ENCODE measurements around the gene PPP1R12A. TPM values are rescaled to one million over a fixed set of nuclear protein-coding genes. Genes with fewer than 3 reads are reported as not detected.

Gene PPP1R12A
- total and polyA plus RNA-seq, 9 of the 15 experiments (the other 6 are each of a cell fraction or from before 2014, with no cell fraction given) = 26.4 to 119 (median 53.3) TPM

DNA sequence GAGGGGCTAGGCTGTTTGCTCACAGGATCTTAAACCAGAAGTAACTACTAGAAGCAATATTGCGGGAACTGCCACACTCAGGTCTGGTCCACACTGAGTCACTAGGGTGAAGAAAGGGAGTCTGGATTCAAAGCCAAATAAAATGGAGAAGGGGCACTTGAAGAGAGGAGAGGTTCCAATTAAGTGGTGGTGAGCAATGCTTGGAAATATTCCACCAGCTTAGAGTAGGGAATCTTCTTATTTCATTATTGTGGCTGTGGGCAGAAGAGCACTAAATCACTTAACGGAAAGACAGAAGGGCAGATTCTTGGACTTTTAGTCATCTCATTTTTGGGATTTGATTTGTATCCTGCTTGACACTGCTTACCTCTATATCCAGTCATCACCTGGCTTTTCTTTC lies 48.6 kb upstream of the PPP1R12A start:
- in situ Hi-C loops (cut with MboI) = no loop called here
- Histone ChIP-seq H2AFZ (ENCODE audit: low read depth, low read length) (no peak overlapping the region), H3K9me1 (ENCODE audit: control insufficient read depth, insufficient read depth, low read length) (no peaks in the 10 kb centered on the region), H3K9ac (ENCODE audit: insufficient read depth in 1 of 2, low read depth in 2 of 2, low read length in 2 of 2) (no peak overlapping the region), H3K27me3 (ENCODE audit: control insufficient read depth in 2 of 2, insufficient read depth in 2 of 2, low read length in 2 of 2) (no peaks in the 10 kb centered on the region; a peak in 2 of 5 replicates), H4K20me1 (replicated peaks; ENCODE audit: control insufficient read depth, insufficient read depth, low read length) (no peaks in the 10 kb centered on the region), H3K27ac (ENCODE audit: extremely low read depth, low read depth, low read length) (no peak overlapping the region), H3K4me2 (ENCODE audit: insufficient read depth, low read length) (no peak overlapping the region), H3K4me1 (replicated peaks in 1 of 2; ENCODE audit: control insufficient read depth in 2 of 2, insufficient read depth in 2 of 2, low read length in 2 of 2) (no peaks in the 10 kb centered on the region), H3K9me3 (replicated peaks; ENCODE audit: control insufficient read depth, insufficient read depth, low read depth, low read length) (no peaks in the 10 kb centered on the region), H3K4me3 (no peak overlapping the region), H3K36me3 (ENCODE audit: control insufficient read depth, insufficient read depth, low read length) (no peaks in the 10 kb centered on the region), H3K79me2 (ENCODE audit: control insufficient read depth, insufficient read depth, low read length) (no peaks in the 10 kb centered on the region)
- ATAC-seq = no peak
- TF ChIP-seq, protein P1, sequence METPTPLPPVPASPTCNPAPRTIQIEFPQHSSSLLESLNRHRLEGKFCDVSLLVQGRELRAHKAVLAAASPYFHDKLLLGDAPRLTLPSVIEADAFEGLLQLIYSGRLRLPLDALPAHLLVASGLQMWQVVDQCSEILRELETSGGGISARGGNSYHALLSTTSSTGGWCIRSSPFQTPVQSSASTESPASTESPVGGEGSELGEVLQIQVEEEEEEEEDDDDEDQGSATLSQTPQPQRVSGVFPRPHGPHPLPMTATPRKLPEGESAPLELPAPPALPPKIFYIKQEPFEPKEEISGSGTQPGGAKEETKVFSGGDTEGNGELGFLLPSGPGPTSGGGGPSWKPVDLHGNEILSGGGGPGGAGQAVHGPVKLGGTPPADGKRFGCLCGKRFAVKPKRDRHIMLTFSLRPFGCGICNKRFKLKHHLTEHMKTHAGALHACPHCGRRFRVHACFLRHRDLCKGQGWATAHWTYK (CRISPR knock-in tag; IDR thresholded peaks at IDR 0.05) = no peak
- TF ChIP-seq RBM22 (IDR thresholded peaks at IDR 0.05; ENCODE audit: low read depth, low read length, poor library complexity, severe bottlenecking) (no peak), ZNF778 (CRISPR knock-in tag; IDR thresholded peaks at IDR 0.05) (no peak), CHCHD3 (CRISPR knock-in tag; IDR thresholded peaks at IDR 0.05) (no peak), HMG20A (CRISPR knock-in tag; conservative IDR thresholded peaks at IDR 0.05) (no peak), CREBBP (IDR thresholded peaks at IDR 0.05; ENCODE audit: low read depth, low read length) (no peak)
- TF ChIP-seq, protein P2, sequence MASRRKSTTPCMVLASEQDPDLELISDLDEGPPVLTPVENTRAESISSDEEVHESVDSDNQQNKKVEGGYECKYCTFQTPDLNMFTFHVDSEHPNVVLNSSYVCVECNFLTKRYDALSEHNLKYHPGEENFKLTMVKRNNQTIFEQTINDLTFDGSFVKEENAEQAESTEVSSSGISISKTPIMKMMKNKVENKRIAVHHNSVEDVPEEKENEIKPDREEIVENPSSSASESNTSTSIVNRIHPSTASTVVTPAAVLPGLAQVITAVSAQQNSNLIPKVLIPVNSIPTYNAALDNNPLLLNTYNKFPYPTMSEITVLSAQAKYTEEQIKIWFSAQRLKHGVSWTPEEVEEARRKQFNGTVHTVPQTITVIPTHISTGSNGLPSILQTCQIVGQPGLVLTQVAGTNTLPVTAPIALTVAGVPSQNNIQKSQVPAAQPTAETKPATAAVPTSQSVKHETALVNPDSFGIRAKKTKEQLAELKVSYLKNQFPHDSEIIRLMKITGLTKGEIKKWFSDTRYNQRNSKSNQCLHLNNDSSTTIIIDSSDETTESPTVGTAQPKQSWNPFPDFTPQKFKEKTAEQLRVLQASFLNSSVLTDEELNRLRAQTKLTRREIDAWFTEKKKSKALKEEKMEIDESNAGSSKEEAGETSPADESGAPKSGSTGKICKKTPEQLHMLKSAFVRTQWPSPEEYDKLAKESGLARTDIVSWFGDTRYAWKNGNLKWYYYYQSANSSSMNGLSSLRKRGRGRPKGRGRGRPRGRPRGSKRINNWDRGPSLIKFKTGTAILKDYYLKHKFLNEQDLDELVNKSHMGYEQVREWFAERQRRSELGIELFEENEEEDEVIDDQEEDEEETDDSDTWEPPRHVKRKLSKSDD (conservative IDR thresholded peaks at IDR 0.05; ENCODE audit: low read length) = no peak
- TF ChIP-seq, protein P3, sequence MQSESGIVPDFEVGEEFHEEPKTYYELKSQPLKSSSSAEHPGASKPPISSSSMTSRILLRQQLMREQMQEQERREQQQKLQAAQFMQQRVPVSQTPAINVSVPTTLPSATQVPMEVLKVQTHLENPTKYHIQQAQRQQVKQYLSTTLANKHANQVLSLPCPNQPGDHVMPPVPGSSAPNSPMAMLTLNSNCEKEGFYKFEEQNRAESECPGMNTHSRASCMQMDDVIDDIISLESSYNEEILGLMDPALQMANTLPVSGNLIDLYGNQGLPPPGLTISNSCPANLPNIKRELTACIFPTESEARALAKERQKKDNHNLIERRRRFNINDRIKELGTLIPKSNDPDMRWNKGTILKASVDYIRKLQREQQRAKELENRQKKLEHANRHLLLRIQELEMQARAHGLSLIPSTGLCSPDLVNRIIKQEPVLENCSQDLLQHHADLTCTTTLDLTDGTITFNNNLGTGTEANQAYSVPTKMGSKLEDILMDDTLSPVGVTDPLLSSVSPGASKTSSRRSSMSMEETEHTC (IDR thresholded peaks at IDR 0.05) = no peak
- TF ChIP-seq, protein P4, sequence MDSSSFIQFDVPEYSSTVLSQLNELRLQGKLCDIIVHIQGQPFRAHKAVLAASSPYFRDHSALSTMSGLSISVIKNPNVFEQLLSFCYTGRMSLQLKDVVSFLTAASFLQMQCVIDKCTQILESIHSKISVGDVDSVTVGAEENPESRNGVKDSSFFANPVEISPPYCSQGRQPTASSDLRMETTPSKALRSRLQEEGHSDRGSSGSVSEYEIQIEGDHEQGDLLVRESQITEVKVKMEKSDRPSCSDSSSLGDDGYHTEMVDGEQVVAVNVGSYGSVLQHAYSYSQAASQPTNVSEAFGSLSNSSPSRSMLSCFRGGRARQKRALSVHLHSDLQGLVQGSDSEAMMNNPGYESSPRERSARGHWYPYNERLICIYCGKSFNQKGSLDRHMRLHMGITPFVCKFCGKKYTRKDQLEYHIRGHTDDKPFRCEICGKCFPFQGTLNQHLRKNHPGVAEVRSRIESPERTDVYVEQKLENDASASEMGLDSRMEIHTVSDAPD (CRISPR knock-in tag; IDR thresholded peaks at IDR 0.05) = no peak
- TF ChIP-seq, protein P5, sequence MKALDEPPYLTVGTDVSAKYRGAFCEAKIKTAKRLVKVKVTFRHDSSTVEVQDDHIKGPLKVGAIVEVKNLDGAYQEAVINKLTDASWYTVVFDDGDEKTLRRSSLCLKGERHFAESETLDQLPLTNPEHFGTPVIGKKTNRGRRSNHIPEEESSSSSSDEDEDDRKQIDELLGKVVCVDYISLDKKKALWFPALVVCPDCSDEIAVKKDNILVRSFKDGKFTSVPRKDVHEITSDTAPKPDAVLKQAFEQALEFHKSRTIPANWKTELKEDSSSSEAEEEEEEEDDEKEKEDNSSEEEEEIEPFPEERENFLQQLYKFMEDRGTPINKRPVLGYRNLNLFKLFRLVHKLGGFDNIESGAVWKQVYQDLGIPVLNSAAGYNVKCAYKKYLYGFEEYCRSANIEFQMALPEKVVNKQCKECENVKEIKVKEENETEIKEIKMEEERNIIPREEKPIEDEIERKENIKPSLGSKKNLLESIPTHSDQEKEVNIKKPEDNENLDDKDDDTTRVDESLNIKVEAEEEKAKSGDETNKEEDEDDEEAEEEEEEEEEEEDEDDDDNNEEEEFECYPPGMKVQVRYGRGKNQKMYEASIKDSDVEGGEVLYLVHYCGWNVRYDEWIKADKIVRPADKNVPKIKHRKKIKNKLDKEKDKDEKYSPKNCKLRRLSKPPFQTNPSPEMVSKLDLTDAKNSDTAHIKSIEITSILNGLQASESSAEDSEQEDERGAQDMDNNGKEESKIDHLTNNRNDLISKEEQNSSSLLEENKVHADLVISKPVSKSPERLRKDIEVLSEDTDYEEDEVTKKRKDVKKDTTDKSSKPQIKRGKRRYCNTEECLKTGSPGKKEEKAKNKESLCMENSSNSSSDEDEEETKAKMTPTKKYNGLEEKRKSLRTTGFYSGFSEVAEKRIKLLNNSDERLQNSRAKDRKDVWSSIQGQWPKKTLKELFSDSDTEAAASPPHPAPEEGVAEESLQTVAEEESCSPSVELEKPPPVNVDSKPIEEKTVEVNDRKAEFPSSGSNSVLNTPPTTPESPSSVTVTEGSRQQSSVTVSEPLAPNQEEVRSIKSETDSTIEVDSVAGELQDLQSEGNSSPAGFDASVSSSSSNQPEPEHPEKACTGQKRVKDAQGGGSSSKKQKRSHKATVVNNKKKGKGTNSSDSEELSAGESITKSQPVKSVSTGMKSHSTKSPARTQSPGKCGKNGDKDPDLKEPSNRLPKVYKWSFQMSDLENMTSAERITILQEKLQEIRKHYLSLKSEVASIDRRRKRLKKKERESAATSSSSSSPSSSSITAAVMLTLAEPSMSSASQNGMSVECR (CRISPR knock-in tag; IDR thresholded peaks at IDR 0.05) = no peak
- no TSS peak for BruUV-seq (replicated peaks)
- ChIA-PET CTCF (ENCODE audit: low intra/inter-chr PET ratio) (no interaction called here), POLR2A (no interaction called here)
- intact Hi-C loops (cut with micrococcal nuclease) = no loop called here
- DNase-seq (ENCODE audit: extremely low read depth in 1 of 4, low spot score in 3 of 4) = no peak
- FAIRE-seq = no peak
- WGBS (ENCODE audit: insufficient coverage, low coverage, missing lambda C conversion rate) = 5% methylated on average over 2 of the region's 2 CpGs

All from K562 (cell line).